Activated B cell treated with CpG ODN at 0.5 μM for 24 hours (primary cell): Measurements from ENCODE around the gene MAB21L3. TPM values are rescaled to one million over a fixed set of nuclear protein-coding genes. Genes with fewer than 3 reads are reported as not detected.

Experiments used
- ATAC-seq: fragments of 200-7000 bp; cut with Tn5 transposase; one replicate; pipeline ENCODE4 v1.10.0; 2021; ENCODE audit warnings: low read depth, mild to moderate bottlenecking, moderate library complexity
- CTCF ChIA-PET: fragments of 350-600 bp; sonication (Branson Sonifier 250); formaldehyde crosslinking; loops from one replicate; lab custom pipeline; 2021; ENCODE audit warnings: antibody characterized with exemption; lab: Charles Lee
- POLR2A ChIA-PET: fragments of 350-600 bp; sonication (Branson Sonifier 250); formaldehyde crosslinking; loops from one replicate; lab custom pipeline; 2021; ENCODE audit warnings: antibody characterized with exemption; lab: Charles Lee
- DNase-seq: peaks from one replicate; pipeline ENCODE4 v3.0.0; 2022
- H3K27ac Mint-ChIP-seq: one replicate; pipeline ENCODE4 v1.8.0; 2020; ENCODE audit warnings: mixed read lengths
- H3K27me3 Mint-ChIP-seq: one replicate; pipeline ENCODE4 v1.8.0; 2021; ENCODE audit warnings: mixed read lengths
- H3K36me3 Mint-ChIP-seq: one replicate; pipeline ENCODE4 v1.8.0; 2021; ENCODE audit warnings: low read depth, mixed read lengths
- H3K4me1 Mint-ChIP-seq: one replicate; pipeline ENCODE4 v1.8.0; 2021; ENCODE audit warnings: mixed read lengths
- H3K4me3 Mint-ChIP-seq: one replicate; pipeline ENCODE4 v1.8.0; 2020; ENCODE audit warnings: mild to moderate bottlenecking, mixed read lengths
- H3K9me3 Mint-ChIP-seq: one replicate; pipeline ENCODE4 v1.8.0; 2020; ENCODE audit warnings: mixed read lengths
- intact Hi-C: fragments of 100-400 bp; cut with micrococcal nuclease; formaldehyde crosslinking; loops from one replicate; pipeline ENCODE4 v1.15.1; 2024
- total RNA-seq: library from RNA; stranded (reverse); gene quantifications from 2 replicates; pipeline ENCODE4 v1.2.3, GENCODE V29; 2022
- TF ChIP-seq, protein P1 (sequence below): fragments of 200-600 bp; IDR thresholded peaks from one replicate; pipeline ENCODE4 v1.8.0; 2022; ENCODE audit warnings: antibody characterized with exemption, mild to moderate bottlenecking

Gene MAB21L3
- total RNA-seq, 1 donor from 2014 or later = not detected

- TF ChIP-seq, protein P1, sequence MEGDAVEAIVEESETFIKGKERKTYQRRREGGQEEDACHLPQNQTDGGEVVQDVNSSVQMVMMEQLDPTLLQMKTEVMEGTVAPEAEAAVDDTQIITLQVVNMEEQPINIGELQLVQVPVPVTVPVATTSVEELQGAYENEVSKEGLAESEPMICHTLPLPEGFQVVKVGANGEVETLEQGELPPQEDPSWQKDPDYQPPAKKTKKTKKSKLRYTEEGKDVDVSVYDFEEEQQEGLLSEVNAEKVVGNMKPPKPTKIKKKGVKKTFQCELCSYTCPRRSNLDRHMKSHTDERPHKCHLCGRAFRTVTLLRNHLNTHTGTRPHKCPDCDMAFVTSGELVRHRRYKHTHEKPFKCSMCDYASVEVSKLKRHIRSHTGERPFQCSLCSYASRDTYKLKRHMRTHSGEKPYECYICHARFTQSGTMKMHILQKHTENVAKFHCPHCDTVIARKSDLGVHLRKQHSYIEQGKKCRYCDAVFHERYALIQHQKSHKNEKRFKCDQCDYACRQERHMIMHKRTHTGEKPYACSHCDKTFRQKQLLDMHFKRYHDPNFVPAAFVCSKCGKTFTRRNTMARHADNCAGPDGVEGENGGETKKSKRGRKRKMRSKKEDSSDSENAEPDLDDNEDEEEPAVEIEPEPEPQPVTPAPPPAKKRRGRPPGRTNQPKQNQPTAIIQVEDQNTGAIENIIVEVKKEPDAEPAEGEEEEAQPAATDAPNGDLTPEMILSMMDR = peak; percentile 91
- ChIA-PET CTCF (interaction anchor here (1.0 to 1.5 kb wide), 4 partner anchors 9 to 316 kb away, joined by 3 read pairs; no protein-coding TSS in a partner anchor), POLR2A (no interaction called here)
- H3K27me3 Mint-ChIP-seq = peaks cover 6% of the 10 kb centered on the region
- no peaks in the 10 kb centered on the region for H3K9me3 Mint-ChIP-seq
- peaks cover 11% of the 10 kb centered on the region for H3K4me1 Mint-ChIP-seq
- DNase-seq (peak; percentile 75), ATAC-seq (peak; percentile 98)
- peak overlapping the region; percentile 83 for H3K4me3 Mint-ChIP-seq
- H3K27ac Mint-ChIP-seq = peak overlapping the region; percentile 41
- intact Hi-C loops = loop anchor here (1.0 to 5.0 kb wide), 4 partner anchors 16 to 317 kb away; partner anchors contain the start of gene ATP1A1
- no peaks in the 10 kb centered on the region for H3K36me3 Mint-ChIP-seq
Measured at GRCh38 chr1:116168277-116169032, 57.3 kb downstream of the MAB21L3 start.

- ATAC-seq (no peak), DNase-seq (no peak)
- CTCF ChIA-PET = interaction anchor here (1.3 kb wide), 1 partner anchor 39 kb away, joined by 3 read pairs; no protein-coding TSS in a partner anchor
- intact Hi-C loops = loop anchor here (2.0 to 5.0 kb wide), 2 partner anchors 17 to 202 kb away; partner anchors contain the start of gene ATP1A1
- peaks cover 8% of the 10 kb centered on the region for H3K27me3 Mint-ChIP-seq
- no peaks in the 10 kb centered on the region for H3K9me3 Mint-ChIP-seq
- no peak overlapping the region for H3K27ac Mint-ChIP-seq
- H3K36me3 Mint-ChIP-seq = no peaks in the 10 kb centered on the region
- POLR2A ChIA-PET = no interaction called here
- TF ChIP-seq, protein P1 = no peak
- H3K4me1 Mint-ChIP-seq = peaks cover 11% of the 10 kb centered on the region
- H3K4me3 Mint-ChIP-seq = no peak overlapping the region
Measured at GRCh38 chr1:116169898-116170297, 58.7 kb downstream of the MAB21L3 start.

GRCh38 chr1:116170721-116171589 lies 59.8 kb downstream of the MAB21L3 start:
- CTCF ChIA-PET = no interaction called here
- peaks cover 11% of the 10 kb centered on the region for H3K4me1 Mint-ChIP-seq
- TF ChIP-seq, protein P1 = no peak
- no peak overlapping the region for H3K27ac Mint-ChIP-seq
- H3K9me3 Mint-ChIP-seq = no peaks in the 10 kb centered on the region
- no peaks in the 10 kb centered on the region for H3K36me3 Mint-ChIP-seq
- DNase-seq = no peak
- POLR2A ChIA-PET = no interaction called here
- ATAC-seq = no peak
- H3K4me3 Mint-ChIP-seq = no peak overlapping the region
- H3K27me3 Mint-ChIP-seq = peaks cover 8% of the 10 kb centered on the region
- intact Hi-C loops = no loop called here

DNA sequence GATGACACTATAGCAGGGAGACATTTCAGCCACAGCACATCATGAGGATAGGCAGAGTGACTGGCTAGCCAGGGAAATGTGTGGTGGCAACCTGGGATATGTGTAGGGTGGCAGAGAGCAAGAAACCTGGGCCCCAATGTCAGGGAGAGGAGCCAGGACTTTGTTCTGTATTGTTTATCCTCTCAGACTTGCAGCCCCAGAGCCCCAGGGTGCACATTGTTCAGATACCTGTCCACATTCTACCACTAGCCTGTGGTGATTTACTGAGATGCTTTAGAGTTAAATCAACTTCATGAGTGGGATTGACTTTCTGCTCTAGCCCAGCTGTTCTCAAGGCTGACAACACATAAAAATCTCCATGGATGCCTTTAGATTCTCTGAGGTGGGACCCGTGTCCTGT lies 61.5 kb downstream of the MAB21L3 start:
- peaks cover 11% of the 10 kb centered on the region for H3K4me1 Mint-ChIP-seq
- no peak overlapping the region for H3K27ac Mint-ChIP-seq
- H3K4me3 Mint-ChIP-seq = no peak overlapping the region
- DNase-seq (no peak), ATAC-seq (no peak)
- ChIA-PET CTCF (no interaction called here), POLR2A (no interaction called here)
- TF ChIP-seq, protein P1 = no peak
- H3K36me3 Mint-ChIP-seq = no peaks in the 10 kb centered on the region
- intact Hi-C loops = no loop called here
- H3K9me3 Mint-ChIP-seq = no peaks in the 10 kb centered on the region
- peaks cover 13% of the 10 kb centered on the region for H3K27me3 Mint-ChIP-seq
